Nephron (organoid): ENCODE data around the gene ASIC5.
"Not testable (repeated sequence)": the region's sequence is repeated elsewhere in the genome, so short reads cannot be mapped to it uniquely, and the experiment has no call there.

ENCODE experiments used
- H3K27ac Mint-ChIP-seq, 3 experiments: 2 replicates each; pipeline ENCODE4 v1.8.0; 2020; ENCODE audit warnings: mixed read lengths in 3 of 3, mild to moderate bottlenecking in 2 of 3, moderate library complexity in 1 of 3
- H3K27me3 Mint-ChIP-seq: 2 replicates; pipeline ENCODE4 v1.8.0; 2021; ENCODE audit warnings: low read depth, mild to moderate bottlenecking, moderate library complexity, mixed read lengths
- H3K36me3 Mint-ChIP-seq: 2 replicates; pipeline ENCODE4 v1.8.0; 2020; ENCODE audit warnings: low read depth, mixed read lengths
- H3K4me1 Mint-ChIP-seq: 2 replicates; pipeline ENCODE4 v1.8.0; 2020; ENCODE audit warnings: mixed read lengths
- H3K4me3 Mint-ChIP-seq, 3 experiments: 2 replicates each; pipeline ENCODE4 v1.8.0; 2020; ENCODE audit warnings: mild to moderate bottlenecking in 3 of 3, mixed read lengths in 3 of 3, moderate library complexity in 2 of 3
- H3K9me3 Mint-ChIP-seq: 2 replicates; pipeline ENCODE4 v1.8.0; 2020; ENCODE audit warnings: mixed read lengths
- CTCF ChIP-seq, 3 experiments: fragments of 200-600 bp; sonication (generic); IDR thresholded peaks; one replicate each; pipeline ENCODE4 v1.5.0; 2021; ENCODE audit warnings: antibody characterized with exemption in 3 of 3; ENCODE audit not compliant: unreplicated experiment in 3 of 3

ASIC5 gene

DNA sequence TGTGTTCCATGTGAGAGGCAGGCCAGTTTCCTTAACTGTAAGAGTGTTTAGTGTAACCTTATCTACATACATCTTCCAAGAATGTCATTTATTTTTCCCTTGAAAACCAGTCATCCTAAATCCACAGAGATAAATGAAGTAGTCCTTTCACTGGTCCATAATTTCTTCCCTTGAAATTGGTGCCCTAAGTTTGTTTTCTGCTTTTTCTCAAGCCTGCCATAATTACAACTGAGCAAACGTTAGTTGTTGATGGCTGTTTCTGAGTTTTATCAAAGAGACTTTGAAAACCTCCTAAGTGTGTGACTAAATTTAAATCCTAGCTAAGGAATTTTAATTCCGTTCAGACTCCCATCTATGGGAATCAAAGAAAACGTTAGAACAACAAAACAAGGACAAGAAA lies 33.8 kb upstream of the ASIC5 start:
- Mint-ChIP-seq H3K27me3 (no peaks in the 10 kb centered on the region), H3K27ac (peak overlapping the region; percentile 94 to 97 (median 95)), H3K36me3 (peaks cover 6% of the 10 kb centered on the region), H3K4me3 (no peak overlapping the region), H3K4me1 (peaks cover 33% of the 10 kb centered on the region), H3K9me3 (peaks cover 20% of the 10 kb centered on the region)
- no peak for TF ChIP-seq CTCF (IDR thresholded peaks at IDR 0.05; ENCODE audit: unreplicated experiment in 3 of 3)

GRCh38 chr4:155898371-155898770 lies 32.3 kb upstream of the ASIC5 start:
- H3K27ac Mint-ChIP-seq, result peak overlapping the region in 2 of 3 experiments; percentile 18 to 68

GRCh38 chr4:155891058-155891457 lies 25.0 kb upstream of the ASIC5 start:
- Mint-ChIP-seq H3K27me3 (no peaks in the 10 kb centered on the region), H3K4me1 (peaks cover 6% of the 10 kb centered on the region), H3K4me3 (no peak overlapping the region), H3K9me3 (peaks cover 30% of the 10 kb centered on the region), H3K27ac (no peak overlapping the region), H3K36me3 (peaks cover 4% of the 10 kb centered on the region)
- no peak for TF ChIP-seq CTCF (IDR thresholded peaks at IDR 0.05; ENCODE audit: unreplicated experiment in 3 of 3)

More at GRCh38 chr4:155898371-155898770, 32.3 kb upstream of the ASIC5 start:
- H3K27me3 Mint-ChIP-seq, H3K4me3 Mint-ChIP-seq, H3K36me3 Mint-ChIP-seq: not testable (repeated sequence)
- H3K4me1 Mint-ChIP-seq, result peaks cover 20% of the 10 kb centered on the region
- H3K9me3 Mint-ChIP-seq, result peaks cover 27% of the 10 kb centered on the region

GRCh38 chr4:155889946-155890345 lies 23.9 kb upstream of the ASIC5 start:
- Mint-ChIP-seq H3K4me3 (no peak overlapping the region), H3K27me3 (no peaks in the 10 kb centered on the region), H3K4me1 (peaks cover 6% of the 10 kb centered on the region), H3K36me3 (peaks cover 4% of the 10 kb centered on the region), H3K27ac (peak overlapping the region in 1 of 3 experiments; percentile 85), H3K9me3 (peaks cover 24% of the 10 kb centered on the region)
- TF ChIP-seq CTCF (IDR thresholded peaks at IDR 0.05; ENCODE audit: unreplicated experiment in 3 of 3), result no peak

DNA sequence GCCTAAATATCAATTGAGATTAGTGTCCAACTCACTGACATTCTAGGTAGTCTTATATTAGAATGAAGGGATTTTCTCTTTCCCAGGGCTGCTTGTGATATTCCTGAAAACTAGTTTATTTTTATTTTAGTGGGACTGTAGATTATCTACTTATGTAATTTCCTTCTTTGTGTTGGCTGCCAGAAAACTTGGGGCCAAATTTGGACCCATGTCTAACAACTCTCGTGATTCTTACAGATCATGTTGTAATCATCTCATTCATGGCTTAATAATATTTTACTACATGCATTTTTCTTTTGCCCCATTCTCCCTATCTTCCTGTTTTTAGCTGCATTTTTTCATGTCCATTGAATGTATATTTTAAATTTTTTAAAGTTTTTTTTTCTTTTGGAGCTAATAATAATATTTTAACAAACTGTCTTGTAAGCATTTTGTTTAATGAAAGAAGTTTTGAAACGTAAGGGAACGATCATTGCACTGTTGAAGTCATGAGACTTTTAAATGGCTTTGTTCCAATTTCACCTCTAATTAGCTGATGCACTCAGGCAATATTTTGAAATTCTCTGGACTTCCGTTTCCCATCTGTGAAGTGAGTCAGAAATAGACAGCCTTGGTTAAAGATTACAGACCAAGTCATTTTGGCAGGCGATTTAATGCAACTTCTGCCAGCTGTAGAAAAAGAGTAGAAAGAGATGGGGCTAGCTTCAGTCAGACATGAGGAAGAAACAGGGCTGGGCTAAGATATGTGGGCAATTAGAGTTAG lies 23.1 kb upstream of the ASIC5 start:
- TF ChIP-seq CTCF (IDR thresholded peaks at IDR 0.05; ENCODE audit: unreplicated experiment in 3 of 3), result no peak
- no peak overlapping the region for H3K4me3 Mint-ChIP-seq
- peaks cover 6% of the 10 kb centered on the region for H3K4me1 Mint-ChIP-seq
- H3K9me3 Mint-ChIP-seq, result peaks cover 23% of the 10 kb centered on the region
- peak overlapping the region; percentile 24 to 85 (median 62) for H3K27ac Mint-ChIP-seq
- peaks cover 4% of the 10 kb centered on the region for H3K36me3 Mint-ChIP-seq
- H3K27me3 Mint-ChIP-seq, result no peaks in the 10 kb centered on the region

DNA sequence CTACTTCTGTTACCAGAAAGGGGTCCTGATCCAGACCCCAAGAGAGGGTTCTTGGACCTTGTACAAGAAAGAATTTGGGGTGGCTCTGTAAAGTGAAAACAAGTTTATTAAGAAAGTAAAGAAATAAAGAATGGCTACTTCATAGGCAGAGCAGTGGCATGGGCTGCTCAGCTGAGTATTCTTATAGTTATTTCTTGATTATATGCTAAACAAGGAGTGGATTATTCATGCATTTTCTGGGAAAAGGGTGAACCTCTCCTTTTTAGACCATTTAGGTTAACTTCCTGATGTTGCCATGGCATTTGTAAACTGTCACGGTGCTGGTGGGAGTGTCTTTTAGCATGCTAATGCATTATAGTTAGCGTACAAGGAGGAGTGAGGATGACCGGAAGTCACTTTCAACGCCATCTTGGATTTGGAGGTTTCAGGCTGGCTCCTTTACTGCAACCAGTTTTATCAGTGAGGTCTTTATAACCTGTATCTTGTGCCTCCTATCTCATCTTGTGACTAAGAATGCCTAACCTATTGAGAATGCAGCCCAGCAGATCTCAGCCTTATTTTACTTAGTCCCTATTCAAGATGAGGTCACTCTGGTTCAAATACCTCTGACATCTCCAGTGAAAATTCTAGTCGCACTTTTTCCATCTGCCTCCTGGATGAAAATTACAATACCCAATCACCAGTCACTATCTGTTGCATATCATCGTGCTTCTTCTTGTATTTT lies 21.9 kb upstream of the ASIC5 start:
- Mint-ChIP-seq H3K27ac (no peak overlapping the region), H3K36me3 (peaks cover 4% of the 10 kb centered on the region), H3K9me3 (peaks cover 24% of the 10 kb centered on the region), H3K4me3 (no peak overlapping the region), H3K27me3 (no peaks in the 10 kb centered on the region), H3K4me1 (peaks cover 6% of the 10 kb centered on the region)
- TF ChIP-seq CTCF (IDR thresholded peaks at IDR 0.05; ENCODE audit: unreplicated experiment in 3 of 3), result no peak
